CD4-positive, alpha-beta T cell treated with Interleukin-15 for 1 hour (primary cell): ENCODE results near the gene KLHL29.

Experiments used
- DNase-seq: peaks from one replicate; pipeline ENCODE4 v3.0.0-alpha.2; 2020

KLHL29 gene

GRCh38 chr2:23557455-23557854 lies 172.5 kb downstream of the KLHL29 start:
- no peak for DNase-seq

DNA sequence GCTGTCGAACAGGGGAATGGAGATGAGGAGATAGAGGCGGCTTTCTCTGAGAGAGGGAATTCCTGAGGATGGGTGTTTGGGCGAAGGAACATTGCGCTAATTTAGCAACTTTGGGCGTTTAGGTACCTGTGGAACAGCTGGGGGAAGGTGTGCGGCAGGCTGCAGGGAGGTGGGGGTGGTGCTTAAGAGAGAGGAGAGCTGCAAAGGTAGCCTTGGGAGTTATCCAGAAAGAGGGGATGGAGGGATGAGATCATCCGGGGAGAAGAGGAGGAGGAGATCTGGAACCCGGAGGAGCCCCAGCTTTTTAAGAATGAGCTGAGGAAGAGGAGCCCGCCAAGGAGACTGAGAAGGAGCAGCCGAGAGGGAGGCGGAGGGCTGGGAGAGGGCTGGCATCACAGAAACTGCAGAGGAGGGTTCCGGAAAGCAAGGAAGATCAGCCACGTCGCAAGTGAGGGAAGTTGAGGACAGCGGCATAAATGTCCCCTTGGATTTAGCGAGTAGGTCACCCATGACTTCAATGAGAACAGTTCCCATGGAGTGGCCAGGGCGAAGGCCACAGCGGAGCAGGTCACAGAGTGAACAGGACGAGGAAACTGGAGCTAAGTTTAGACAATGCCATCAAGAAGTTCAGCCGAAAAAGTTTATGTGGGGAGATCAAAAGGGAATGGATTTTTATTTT lies 174.7 kb downstream of the KLHL29 start:
- no peak for DNase-seq

DNA sequence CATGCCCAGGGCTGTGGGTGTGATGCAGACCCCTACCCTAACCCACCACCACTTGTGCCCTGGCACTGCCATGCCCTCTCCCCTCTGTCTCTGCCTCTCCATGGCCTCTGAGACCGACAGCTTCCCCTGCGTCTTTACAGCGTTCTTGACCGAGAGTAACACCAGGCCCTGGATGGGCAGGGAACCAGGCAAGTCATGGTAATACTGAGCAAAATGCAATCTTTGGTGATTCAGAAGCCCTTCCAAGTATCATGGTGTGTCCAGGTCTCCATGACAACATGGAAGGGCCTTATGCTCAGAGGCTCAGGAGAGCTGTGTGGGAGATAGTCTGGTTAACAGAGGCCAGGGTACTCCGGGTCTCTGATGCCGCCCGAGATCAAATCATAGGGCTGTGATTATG lies 176.1 kb downstream of the KLHL29 start:
- no peak for DNase-seq

- no peak for DNase-seq
These were observed 176.6 kb downstream of the KLHL29 start for GRCh38 chr2:23561544-23561943.

GRCh38 chr2:23562143-23562542 lies 177.2 kb downstream of the KLHL29 start:
- no peak for DNase-seq

- no peak for DNase-seq
These were observed 178.2 kb downstream of the KLHL29 start for GRCh38 chr2:23563151-23563550.

DNA sequence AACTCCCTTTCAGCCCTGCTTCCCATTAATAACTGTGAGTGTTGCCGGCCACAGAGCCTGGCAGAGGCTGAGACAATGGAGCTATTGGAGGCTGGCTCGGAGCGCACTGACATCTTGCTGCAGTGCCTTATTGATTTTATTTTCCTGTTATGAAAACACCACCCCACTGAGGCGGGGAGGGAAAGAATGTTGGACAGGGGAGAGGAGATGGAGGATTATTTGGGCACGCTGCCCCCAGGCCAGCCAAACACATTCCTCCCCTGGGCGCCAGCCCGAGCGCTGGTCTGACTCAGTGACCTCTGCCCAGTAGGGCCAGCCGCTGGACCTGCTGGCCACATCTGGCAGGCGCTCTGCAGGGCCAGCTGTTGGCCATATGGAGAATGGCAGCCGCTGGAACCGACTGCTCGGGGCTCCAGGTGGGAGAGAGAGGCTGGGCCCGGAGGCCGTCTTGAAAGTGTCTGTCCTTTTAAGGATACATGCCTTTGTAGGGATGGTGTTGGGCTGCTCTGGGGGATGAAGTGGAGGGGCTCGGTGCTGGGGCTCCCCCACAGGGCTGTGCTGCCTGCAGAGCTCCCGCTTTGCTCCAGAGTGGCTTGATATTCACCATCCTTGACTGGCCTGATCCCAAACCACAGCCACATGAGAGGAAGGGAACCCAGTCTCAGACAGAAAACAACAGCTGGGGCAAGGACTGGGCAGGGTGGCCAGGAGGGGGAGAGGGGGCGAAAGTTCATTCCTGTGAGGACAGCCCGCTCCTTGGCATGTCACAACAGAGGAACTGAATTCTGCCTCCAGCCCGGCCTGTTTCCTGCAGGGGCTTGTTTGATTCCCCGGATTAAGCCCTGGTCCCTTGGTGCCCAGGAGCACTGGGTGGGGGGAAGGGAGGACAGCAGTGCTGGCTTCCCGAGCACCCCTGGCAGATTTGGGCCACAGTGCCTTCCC lies 179.0 kb downstream of the KLHL29 start:
- DNase-seq, result no peak

DNA sequence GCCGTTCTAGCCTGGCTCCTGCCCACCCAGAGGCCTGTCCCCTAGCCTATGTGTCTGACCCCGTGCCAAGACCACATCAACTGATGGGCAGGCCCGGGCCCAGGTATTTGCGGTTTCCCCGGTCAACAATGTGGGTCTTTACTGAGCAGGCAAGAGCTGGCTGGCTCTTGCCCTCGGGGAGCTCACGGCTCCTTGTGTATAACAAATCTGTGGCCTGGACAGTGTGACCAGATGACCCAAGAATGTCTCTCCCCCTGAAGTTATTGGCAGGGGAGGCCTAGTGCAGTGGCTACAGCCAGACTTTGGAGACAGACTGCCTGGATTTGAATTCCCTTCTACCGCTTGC lies 179.6 kb downstream of the KLHL29 start:
- DNase-seq, result no peak

GRCh38 chr2:23565374-23565773 lies 180.4 kb downstream of the KLHL29 start:
- no peak for DNase-seq

DNA sequence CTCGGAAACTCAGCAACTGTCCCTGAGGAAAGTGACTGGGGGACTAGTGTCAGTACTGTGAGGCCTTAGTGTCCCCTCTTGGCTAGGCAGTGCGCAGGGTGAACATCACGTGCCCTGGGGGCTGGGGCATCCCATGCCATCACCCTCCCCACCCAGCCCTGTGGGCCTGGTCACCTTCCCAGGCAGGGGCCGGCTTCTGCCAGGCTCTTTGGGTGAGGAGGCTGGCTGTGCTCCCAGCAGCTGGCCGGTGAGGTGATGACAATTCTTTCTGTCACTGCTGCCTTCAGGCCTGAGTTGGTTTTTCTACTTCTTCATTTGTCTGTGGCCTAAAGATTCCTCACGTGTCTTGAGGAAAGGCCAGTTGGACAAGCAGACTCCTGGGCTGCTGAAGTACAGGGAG lies 180.8 kb downstream of the KLHL29 start:
- no peak for DNase-seq

GRCh38 chr2:23566241-23567142 lies 181.5 kb downstream of the KLHL29 start:
- no peak for DNase-seq

GRCh38 chr2:23567161-23567756 lies 182.3 kb downstream of the KLHL29 start:
- DNase-seq, result no peak

DNA sequence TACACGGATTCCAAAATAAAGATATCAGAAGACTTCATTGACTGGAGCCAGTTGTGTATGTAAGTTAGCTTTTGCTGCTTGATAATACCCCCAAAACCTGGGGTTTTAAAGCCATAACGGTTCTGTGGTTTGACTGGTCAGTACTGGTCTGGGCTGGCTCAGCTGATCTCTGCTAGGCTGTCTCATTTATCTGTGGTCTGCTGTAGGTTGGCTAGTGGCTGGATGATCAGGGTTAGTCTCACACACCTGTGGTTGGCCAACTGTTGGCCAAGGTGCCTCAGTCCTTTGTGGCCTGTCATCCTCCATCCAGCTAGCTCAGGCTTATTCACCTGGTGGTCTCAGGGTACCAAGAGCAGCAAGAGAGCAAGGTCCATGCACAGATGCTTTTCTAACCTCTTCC lies 183.2 kb downstream of the KLHL29 start:
- DNase-seq, result no peak

GRCh38 chr2:23568626-23569190 lies 183.7 kb downstream of the KLHL29 start:
- no peak for DNase-seq

GRCh38 chr2:23569761-23570365 lies 184.9 kb downstream of the KLHL29 start:
- no peak for DNase-seq

GRCh38 chr2:23571085-23571484 lies 186.1 kb downstream of the KLHL29 start:
- DNase-seq, result no peak

- DNase-seq, result no peak
These were observed 186.7 kb downstream of the KLHL29 start for GRCh38 chr2:23571527-23572282.

- no peak for DNase-seq
These were observed 190.1 kb downstream of the KLHL29 start for GRCh38 chr2:23574919-23575654.

DNA sequence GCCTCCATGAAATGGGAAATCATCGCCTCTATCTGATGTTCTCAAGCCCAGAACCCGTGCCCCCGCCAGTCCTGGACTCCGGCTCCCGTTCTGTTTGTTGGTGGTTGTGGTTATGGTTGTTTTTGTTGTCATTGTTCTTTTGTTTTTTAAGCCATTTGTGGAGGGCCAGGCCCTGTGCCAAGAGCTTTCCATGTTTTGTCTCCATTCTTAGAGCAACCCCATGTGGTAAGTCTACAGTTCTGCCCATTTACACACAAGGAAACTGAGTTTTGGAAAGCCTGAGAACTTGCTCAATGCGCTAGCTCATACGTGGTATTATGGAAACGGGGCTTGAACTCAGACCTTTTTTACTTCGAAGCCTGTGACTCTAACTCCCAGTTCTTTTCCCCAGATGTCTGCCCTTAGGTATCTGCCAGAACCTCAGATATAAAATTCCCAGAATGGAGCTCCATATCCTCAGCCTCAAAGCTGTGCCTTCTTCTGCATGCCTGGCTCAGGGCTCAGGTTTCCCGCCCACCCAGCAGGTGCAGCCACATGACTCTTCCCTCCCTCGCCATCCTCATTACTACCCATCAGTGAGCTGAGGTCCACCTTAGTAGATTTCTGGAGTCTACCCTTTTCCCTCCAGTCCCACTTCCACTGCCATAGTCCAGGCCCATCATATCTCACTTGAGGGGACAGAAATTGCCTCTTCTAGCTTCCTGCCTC lies 194.1 kb downstream of the KLHL29 start:
- DNase-seq, result no peak

GRCh38 chr2:23579674-23580073 lies 194.7 kb downstream of the KLHL29 start:
- no peak for DNase-seq
